Stimulated activated CD8-positive, alpha-beta memory T cell treated with anti-CD3 and anti-CD28 coated beads, Interleukin-15, amount 100 ng/mL, for 24 hours (primary cell): ENCODE measurements around the gene PCDHGA2.
"Not testable (repeated sequence)": the region's sequence is repeated elsewhere in the genome, so short reads cannot be mapped to it uniquely, and the experiment has no call there.

ENCODE experiments used
- DNase-seq: peaks from one replicate; pipeline ENCODE4 v3.0.0-alpha.2; 2020; ENCODE audit warnings: low read depth

The PCDHGA2 gene

DNA sequence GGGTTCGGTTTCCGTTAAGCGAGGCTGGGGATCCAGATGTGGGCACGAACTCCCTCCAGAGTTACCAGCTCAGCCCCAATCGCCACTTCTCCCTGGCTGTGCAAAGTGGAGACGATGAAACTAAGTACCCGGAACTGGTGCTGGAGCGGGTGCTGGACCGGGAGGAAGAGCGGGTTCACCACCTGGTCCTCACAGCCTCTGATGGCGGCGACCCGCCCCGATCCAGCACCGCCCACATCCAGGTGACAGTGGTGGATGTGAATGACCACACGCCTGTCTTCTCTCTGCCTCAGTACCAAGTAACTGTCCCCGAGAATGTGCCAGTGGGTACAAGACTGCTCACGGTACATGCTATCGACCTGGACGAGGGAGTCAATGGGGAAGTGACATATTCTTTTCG lies 44.8 kb downstream of the PCDHGA2 start:
- DNase-seq: no peak

DNA sequence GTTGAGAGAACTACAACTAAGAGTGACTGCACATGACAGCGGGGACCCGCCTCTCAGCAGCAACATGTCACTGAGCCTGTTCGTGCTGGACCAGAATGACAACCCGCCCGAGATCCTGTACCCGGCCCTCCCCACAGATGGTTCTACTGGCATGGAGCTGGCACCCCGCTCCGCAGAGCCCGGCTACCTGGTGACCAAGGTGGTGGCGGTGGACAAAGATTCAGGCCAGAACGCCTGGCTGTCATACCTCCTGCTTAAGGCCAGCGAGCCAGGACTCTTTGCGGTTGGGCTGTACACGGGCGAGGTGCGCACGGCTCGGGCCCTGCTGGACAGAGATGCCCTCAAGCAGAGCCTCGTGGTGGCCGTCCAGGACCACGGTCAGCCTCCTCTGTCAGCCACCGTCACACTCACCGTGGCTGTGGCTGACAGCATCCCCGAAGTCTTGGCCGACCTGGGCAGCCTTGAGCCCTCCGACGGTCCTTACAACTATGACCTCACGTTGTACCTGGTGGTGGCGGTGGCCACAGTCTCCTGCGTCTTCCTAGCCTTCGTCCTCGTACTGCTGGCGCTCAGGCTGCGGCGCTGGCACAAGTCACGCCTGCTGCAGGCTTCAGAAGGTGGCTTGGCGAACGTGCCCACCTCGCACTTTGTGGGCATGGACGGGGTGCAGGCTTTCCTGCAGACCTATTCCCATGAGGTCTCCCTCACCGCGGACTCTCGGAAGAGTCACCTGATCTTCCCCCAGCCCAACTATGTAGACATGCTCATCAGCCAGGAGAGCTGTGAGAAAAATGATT lies 46.1 kb downstream of the PCDHGA2 start:
- DNase-seq: no peak

DNA sequence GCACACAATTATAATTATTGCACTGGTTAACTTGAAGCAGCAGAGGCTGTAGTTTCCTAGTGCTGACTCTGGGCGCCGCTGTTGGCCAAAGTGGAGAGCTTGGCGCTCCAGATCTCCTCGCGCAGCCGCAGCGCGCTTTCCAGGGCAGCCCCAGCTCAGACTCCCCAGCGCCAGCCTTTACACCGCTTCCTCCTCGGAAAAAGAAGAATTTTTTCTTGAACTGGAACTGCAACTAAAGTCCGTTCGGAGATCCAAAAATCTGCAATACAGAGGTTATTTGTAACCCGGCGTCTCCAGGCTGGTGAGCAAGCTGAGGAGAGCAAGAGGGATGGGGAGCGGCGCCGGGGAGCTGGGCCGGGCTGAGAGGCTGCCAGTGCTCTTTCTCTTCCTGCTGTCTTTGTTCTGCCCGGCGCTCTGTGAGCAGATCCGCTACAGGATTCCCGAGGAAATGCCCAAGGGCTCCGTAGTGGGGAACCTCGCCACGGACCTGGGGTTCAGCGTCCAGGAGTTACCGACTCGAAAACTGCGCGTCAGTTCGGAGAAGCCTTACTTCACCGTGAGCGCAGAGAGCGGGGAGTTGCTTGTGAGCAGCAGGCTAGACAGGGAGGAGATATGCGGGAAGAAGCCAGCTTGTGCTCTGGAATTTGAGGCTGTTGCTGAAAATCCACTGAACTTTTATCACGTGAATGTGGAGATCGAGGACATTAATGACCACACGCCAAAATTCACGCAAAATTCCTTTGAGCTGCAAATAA lies 49.2 kb downstream of the PCDHGA2 start, which contains the start of gene PCDHGB4:
Gene PCDHGB4, plus strand, starts transcription at position 142 of the 755 bp plus-strand sequence. Its CDS starts 187 bp downstream, at position 329.
- DNase-seq: not testable (repeated sequence)

DNA sequence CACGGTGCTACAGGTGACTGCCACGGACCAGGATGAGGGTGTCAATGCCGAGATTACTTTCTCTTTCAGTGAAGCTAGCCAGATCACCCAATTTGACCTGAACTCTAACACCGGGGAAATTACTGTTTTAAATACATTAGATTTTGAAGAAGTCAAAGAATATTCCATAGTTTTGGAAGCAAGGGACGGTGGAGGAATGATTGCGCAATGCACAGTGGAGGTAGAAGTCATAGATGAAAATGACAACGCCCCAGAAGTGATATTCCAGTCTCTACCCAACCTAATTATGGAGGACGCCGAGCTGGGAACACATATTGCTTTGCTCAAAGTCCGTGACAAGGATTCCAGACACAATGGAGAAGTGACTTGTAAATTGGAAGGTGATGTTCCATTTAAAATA lies 50.1 kb downstream of the PCDHGA2 start:
- DNase-seq: no peak

DNA sequence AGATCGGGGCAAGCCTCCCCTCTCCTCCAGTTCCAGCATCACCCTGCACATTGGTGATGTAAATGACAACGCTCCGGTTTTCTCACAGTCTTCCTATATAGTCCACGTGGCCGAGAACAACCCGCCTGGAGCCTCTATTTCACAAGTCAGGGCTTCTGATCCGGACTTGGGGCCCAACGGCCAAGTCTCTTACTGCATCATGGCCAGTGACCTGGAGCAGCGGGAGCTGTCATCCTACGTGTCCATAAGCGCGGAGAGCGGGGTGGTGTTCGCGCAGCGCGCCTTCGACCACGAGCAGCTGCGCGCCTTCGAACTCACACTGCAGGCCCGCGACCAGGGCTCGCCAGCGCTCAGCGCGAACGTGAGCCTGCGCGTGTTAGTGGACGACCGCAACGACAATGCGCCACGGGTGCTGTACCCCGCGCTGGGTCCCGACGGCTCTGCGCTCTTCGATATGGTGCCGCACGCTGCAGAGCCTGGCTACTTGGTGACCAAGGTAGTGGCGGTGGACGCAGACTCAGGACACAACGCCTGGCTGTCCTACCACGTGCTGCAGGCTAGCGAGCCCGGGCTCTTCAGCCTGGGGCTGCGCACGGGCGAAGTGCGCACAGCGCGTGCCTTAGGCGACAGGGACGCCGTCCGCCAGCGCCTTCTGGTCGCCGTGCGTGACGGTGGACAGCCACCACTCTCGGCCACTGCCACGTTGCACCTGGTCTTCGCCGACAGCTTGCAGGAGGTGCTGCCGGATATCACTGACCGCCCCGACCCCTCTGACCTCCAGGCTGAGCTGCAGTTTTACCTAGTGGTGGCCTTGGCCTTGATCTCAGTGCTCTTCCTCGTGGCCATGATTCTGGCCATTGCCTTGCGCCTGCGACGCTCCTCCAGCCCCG lies 50.8 kb downstream of the PCDHGA2 start:
- DNase-seq: no peak

DNA sequence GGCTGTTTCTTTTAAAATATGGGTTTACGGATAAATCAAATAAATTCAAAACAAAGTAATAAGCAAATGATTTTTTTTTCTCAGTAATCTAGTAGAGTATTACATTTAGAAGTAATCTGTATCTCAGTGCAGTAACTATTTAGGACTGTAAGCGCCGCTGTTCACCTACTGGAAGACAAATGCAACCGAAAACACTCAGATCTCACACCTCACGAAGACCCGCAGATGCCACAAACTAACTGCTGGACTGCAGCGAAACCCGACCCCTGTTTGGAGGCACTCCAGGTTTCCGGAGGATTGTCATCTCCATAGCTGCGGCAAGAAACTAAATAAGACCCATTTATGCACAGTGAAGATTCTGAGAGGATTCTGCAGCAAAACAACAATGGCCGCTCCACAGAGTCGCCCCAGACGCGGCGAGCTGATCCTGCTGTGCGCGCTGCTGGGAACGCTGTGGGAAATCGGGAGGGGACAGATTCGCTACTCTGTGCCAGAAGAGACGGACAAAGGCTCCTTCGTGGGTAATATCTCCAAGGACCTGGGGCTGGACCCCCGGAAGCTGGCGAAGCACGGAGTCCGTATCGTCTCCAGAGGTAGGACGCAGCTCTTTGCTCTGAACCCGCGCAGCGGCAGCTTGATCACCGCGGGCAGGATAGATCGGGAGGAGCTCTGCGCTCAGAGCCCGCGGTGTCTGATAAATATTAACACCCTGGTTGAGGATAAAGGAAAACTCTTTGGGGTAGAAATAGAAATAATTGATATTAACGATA lies 54.1 kb downstream of the PCDHGA2 start, which contains the start of gene PCDHGA8:
Gene PCDHGA8, plus strand, starts transcription at position 205 of the 770 bp plus-strand sequence. Its CDS starts 181 bp downstream, at position 386.
- no peak for DNase-seq
